Skeletal muscle tissue (tissue), 4 donors: ENCODE data around the gene RBM33. TPM values are rescaled to one million over a fixed set of nuclear protein-coding genes. Genes with fewer than 3 reads are reported as not detected.
"Not testable (repeated sequence)": the region's sequence is repeated elsewhere in the genome, so short reads cannot be mapped to it uniquely, and the experiment has no call there.

Source experiments
- H3K27ac ChIP-seq: one replicate; pipeline ENCODE4 v1.7.0; 2013; ENCODE audit warnings: mild to moderate bottlenecking, low read depth, low read length, inconsistent platforms
- H3K27me3 ChIP-seq, 3 donors: one replicate each; pipeline ENCODE4 v1.7.0; 2013; ENCODE audit warnings: low read length in 3 of 3; ENCODE audit not compliant: control insufficient read depth in 3 of 3, insufficient read depth in 3 of 3
- H3K36me3 ChIP-seq, 3 donors: one replicate each; pipeline ENCODE4 v1.7.0; 2013; ENCODE audit warnings: low read length in 3 of 3; ENCODE audit not compliant: control insufficient read depth in 3 of 3, insufficient read depth in 3 of 3
- H3K4me1 ChIP-seq, 3 donors: one replicate each; pipeline ENCODE4 v1.7.0; 2013; ENCODE audit warnings: low read length in 3 of 3, mild to moderate bottlenecking in 3 of 3; ENCODE audit not compliant: control insufficient read depth in 3 of 3, insufficient read depth in 3 of 3
- H3K4me3 ChIP-seq, 3 donors: one replicate each; pipeline ENCODE4 v1.7.0; 2013; ENCODE audit warnings: low read length in 3 of 3
- H3K9ac ChIP-seq, 3 donors: one replicate each; pipeline ENCODE4 v1.7.0; 2013; ENCODE audit warnings: low read length in 3 of 3, mild to moderate bottlenecking in 3 of 3, moderate library complexity in 2 of 3, low read depth in 1 of 3
- H3K9me3 ChIP-seq, 3 donors: one replicate each; pipeline ENCODE4 v1.7.0; 2013; ENCODE audit warnings: low read length in 3 of 3; ENCODE audit not compliant: control insufficient read depth in 3 of 3
- total RNA-seq: library from RNA; depleted of rRNA; stranded (reverse); fragments of >200 nt; gene quantifications from one replicate; pipeline ENCODE4 v1.2.3, GENCODE V29; 2014
- donor health status: Osteomylitis.

RBM33 gene
- total RNA-seq, 1 donor from 2014 or later: 53.2 TPM

DNA sequence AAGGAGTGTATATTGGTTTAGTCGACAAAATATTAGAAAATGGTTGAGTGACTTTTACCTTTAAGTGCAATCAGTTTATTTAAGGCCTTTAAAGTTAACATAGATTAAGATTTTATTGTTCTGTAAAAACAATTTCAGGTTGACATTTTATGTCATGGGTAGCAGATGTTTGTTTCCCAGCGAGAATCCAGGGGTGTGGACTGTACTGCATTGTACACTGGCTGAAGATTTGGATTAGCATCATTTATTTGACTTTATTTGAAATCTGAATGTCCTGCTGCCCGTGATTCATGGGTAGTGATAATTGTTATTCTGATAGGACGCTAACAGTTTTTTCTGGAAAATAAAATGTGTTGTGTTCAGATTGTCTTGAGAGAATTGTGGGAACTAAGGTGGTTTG is 39.3 kb downstream of the RBM33 start:
- no peak overlapping the region for H3K9ac ChIP-seq
- no peaks in the 10 kb centered on the region for H3K9me3 ChIP-seq
- H3K4me1 ChIP-seq: peaks cover 0 to 9% (median 0%) of the 10 kb centered on the region in 3 donors
- peaks cover 0 to 22% (median 19%) of the 10 kb centered on the region in 3 donors for H3K36me3 ChIP-seq
- no peak overlapping the region for H3K4me3 ChIP-seq
- no peaks in the 10 kb centered on the region for H3K27me3 ChIP-seq
- H3K27ac ChIP-seq: no peak overlapping the region

DNA sequence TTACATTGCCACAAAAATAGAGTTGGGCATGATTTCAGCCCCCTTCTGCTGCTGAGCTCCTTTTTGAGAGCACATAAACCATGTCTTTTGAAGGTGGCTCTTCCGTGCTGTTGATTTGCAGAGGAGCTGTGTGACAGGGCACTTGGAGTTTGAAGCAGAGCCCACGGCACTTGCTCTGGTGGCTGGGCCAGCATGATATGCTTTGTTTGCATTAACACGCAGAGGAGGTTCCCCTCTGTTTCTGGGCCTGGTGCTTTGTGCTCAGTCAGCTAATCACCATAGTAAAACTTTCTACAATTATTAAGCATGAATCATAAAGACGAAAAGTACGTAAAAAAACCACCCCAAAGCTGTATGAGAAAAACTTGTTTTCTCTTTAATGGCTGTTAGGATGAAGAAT is 40.1 kb downstream of the RBM33 start:
- no peak overlapping the region for H3K27ac ChIP-seq
- H3K27me3 ChIP-seq: no peaks in the 10 kb centered on the region
- no peak overlapping the region for H3K4me3 ChIP-seq
- H3K9me3 ChIP-seq: no peaks in the 10 kb centered on the region
- peaks cover 0 to 17% (median 15%) of the 10 kb centered on the region in 3 donors for H3K36me3 ChIP-seq
- H3K4me1 ChIP-seq: peaks cover 0 to 9% (median 0%) of the 10 kb centered on the region in 3 donors
- peak overlapping the region in 1 of 3 donors; percentile 14 for H3K9ac ChIP-seq

DNA sequence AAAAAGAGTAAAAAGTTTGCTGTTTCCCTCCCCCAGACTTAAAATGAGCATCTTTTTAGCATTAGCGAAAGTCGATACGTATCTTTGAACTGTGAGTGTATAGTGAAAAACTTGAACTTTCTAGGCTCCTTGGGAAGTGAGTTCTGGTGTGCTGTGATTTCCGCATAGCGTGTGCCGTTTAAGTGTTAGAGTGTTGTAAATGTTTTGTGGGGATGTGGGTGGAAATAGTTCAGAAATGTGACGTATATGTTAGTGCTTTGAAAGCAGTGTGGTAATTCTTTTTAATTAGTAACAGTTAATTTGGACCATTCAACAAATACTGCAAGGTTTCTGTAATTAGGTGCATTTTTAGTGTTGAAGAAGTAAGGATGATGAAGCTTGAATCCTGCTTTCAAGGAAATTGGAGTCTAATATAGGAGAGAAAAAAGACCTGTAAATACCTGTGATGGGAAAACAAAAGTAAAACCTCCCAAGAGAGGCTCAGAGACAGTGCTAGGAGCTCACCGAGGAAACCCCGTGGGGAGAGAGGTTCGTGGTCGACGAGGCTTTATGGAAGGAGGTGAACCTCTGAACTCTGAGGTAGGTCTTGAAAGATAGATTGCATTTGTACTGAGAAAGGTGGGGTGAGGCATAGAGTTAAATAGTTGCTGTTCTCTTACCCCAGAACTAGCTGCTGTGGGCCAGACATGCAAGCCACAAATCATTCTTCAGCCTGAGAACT is 40.8 kb downstream of the RBM33 start:
- H3K9ac ChIP-seq: no peak overlapping the region
- H3K9me3 ChIP-seq: no peaks in the 10 kb centered on the region
- no peaks in the 10 kb centered on the region for H3K27me3 ChIP-seq
- no peak overlapping the region for H3K27ac ChIP-seq
- H3K4me3 ChIP-seq: no peak overlapping the region
- H3K36me3 ChIP-seq: peaks cover 0 to 15% (median 15%) of the 10 kb centered on the region in 3 donors
- peaks cover 0 to 9% (median 0%) of the 10 kb centered on the region in 3 donors for H3K4me1 ChIP-seq

DNA sequence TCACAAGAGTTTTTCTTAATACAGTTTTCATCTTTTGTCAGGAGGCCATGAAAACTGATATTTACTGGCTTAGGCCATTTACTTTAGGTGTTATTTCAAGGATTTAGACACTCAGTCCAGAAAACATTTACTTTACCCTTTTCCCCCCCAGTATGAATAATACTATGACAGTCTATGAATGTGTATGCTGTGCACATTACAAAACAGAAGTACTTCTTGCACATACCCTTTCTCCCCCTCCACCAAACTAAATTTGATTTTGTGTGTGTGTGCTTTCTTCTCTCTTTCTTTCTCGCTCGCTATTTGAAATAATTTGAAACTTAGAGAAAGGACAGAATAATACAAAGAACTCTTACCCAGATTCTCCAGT is 41.3 kb downstream of the RBM33 start:
- H3K9ac ChIP-seq: no peak overlapping the region
- peaks cover 0 to 11% (median 10%) of the 10 kb centered on the region in 3 donors for H3K36me3 ChIP-seq
- peaks cover 0 to 9% (median 0%) of the 10 kb centered on the region in 3 donors for H3K4me1 ChIP-seq
- H3K9me3 ChIP-seq: no peaks in the 10 kb centered on the region
- H3K27me3 ChIP-seq: no peaks in the 10 kb centered on the region
- no peak overlapping the region for H3K4me3 ChIP-seq
- no peak overlapping the region for H3K27ac ChIP-seq

DNA sequence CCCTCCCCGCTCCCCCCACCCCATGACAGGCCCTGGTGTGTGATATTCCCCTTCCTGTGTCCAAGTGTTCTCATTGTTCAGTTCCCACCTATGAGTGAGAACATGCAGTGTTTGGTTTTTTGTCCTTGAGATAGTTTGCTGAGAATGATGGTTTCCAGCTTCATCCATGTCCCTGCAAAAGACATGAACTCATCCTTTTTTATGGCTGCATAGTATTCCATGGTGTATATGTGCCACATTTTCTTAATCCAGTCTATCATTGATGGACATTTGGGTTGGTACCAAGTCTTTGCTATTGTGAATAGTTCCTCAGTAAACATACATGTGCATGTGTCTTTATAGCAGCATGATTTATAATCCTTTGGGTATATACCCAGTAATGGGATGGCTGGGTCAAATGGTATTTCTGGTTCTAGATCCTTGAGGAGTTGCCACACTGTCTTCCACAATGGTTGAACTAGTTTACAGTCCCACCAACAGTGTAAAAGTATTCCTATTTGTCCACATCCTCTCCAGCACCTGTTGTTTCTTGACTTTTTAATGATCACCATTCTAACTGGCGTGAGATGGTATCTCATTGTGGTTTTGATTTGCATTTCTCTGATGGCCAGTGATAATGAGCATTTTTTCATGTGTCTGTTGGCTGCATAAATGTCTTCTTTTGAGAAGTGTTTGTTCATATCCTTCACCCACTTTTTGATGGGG is 42.3 kb downstream of the RBM33 start:
- H3K4me3 ChIP-seq, H3K4me1 ChIP-seq, H3K9ac ChIP-seq, H3K27ac ChIP-seq, H3K27me3 ChIP-seq, H3K36me3 ChIP-seq, H3K9me3 ChIP-seq: not testable (repeated sequence)

DNA sequence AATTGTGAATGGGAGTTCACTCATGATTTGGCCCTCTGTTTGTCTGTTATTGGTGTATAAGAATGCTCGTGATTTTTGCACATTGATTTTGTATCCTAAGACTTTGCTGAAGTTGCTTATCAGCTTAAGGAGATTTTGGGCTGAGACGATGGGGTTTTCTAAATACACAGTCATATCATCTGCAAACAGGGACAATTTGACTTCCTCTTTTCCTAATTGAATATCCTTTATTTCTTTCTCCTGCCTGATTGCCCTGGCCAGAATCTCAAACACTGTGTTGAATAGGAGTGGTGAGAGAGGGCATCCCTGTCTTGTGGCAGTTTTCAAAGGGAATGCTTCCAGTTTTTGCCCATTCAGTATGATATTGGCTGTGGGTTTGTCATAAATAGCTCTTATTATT is 43.8 kb downstream of the RBM33 start:
- H3K4me3 ChIP-seq: not testable (repeated sequence)

DNA sequence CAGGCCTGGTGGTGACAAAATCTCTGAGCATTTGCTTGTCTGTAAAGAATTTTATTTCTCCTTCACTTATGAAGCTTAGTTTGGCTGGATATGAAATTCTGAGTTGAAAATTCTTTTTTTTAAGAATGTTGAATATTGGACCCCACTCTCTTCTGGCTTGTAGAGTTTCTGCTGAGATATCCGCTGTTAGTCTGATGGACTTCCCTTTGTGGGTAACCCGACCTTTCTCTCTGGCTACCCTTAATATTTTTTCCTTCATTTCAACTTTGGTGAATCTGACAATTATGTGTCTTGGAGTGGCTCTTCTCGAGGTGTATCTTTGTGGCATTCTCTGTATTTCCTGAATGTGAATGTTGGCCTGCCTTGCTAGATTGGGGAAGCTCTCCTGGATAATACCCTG is 46.2 kb downstream of the RBM33 start:
- H3K9ac ChIP-seq, H3K4me3 ChIP-seq, H3K27ac ChIP-seq, H3K36me3 ChIP-seq, H3K4me1 ChIP-seq, H3K27me3 ChIP-seq, H3K9me3 ChIP-seq: not testable (repeated sequence)

More for the DNA sequence above, 43.8 kb downstream of the RBM33 start:
- H3K4me1 ChIP-seq, H3K36me3 ChIP-seq, H3K27ac ChIP-seq, H3K9ac ChIP-seq, H3K9me3 ChIP-seq, H3K27me3 ChIP-seq: not testable (repeated sequence)

DNA sequence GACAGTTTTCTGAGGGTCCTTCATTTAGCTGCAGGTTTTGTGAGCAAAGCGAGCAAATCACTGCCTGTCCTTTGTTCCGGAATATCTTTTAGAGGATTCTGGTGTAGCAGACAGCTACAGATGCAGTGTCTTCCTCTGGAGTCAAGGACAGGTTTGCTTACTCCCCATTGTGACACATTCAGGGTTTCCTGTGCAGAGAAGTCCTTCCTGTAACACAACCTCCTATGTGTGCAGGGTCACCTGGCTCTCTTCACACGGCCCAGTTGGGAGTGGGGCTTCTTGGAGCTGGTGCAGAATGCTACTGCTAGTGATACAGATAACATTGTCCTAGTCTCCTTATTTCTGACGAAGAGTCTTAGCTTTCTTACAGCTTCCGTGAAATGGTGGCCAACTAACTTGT is 47.9 kb downstream of the RBM33 start:
- Histone ChIP-seq H3K4me1 (peaks cover 0 to 4% (median 0%) of the 10 kb centered on the region in 3 donors), H3K27me3 (no peaks in the 10 kb centered on the region), H3K9ac (no peak overlapping the region), H3K4me3 (no peak overlapping the region), H3K9me3 (no peaks in the 10 kb centered on the region), H3K36me3 (no peaks in the 10 kb centered on the region), H3K27ac (no peak overlapping the region)

DNA sequence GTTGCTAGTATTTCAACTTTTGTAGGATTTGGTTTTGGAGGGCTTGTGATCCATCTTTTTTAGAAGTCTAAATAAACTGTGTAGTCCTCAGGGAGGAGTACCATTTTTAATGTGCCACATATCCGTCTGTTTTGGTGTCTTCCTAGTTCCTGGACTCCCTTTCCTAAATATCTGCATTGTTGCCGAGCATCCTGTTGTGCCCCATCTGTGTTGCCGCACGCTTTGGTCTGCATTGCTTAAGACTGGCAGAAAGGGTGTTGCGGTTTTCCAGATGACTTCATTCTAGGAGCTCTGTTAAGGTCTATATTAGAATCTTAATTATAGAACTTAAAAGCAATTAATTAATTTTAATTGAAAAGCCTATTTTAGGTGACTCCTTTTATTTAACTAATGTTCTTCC is 49.4 kb downstream of the RBM33 start:
- H3K9me3 ChIP-seq: no peaks in the 10 kb centered on the region
- no peak overlapping the region for H3K4me3 ChIP-seq
- H3K27ac ChIP-seq: no peak overlapping the region
- H3K27me3 ChIP-seq: no peaks in the 10 kb centered on the region
- H3K9ac ChIP-seq: no peak overlapping the region
- no peaks in the 10 kb centered on the region for H3K36me3 ChIP-seq
- peaks cover 0 to 4% (median 0%) of the 10 kb centered on the region in 3 donors for H3K4me1 ChIP-seq

DNA sequence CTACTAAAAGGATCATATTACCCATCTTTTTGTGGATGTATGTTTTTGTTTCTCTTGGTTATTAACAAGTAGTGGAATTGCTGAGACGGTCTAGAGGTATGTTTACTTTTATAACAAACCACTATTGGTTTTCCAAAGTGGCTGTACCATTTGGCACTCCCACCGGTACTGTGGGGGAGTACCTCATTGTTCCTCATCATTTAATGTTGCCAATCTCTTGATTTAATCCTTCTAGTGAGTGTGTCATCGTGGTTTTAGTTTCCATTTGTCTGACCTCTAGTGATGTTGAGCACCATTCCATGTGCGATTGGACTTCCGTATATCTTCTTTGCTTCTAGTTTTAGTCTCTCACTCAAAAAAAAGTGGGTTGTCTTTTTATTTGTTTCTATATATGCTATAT is 50.4 kb downstream of the RBM33 start:
- H3K4me3 ChIP-seq: no peak overlapping the region
- no peak overlapping the region for H3K9ac ChIP-seq
- no peaks in the 10 kb centered on the region for H3K27me3 ChIP-seq
- peaks cover 0 to 4% (median 0%) of the 10 kb centered on the region in 3 donors for H3K4me1 ChIP-seq
- H3K27ac ChIP-seq: no peak overlapping the region
- H3K36me3 ChIP-seq: no peaks in the 10 kb centered on the region
- H3K9me3 ChIP-seq: no peaks in the 10 kb centered on the region
